ENCODE measurements around the gene IKZF1. TPM values are rescaled to one million over a fixed set of nuclear protein-coding genes. Genes with fewer than 3 reads are reported as not detected.

IKZF1 gene
- total and polyA plus RNA-seq, 2 of the 4 experiments (the other 2 are of a cell fraction) = not detected

DNA sequence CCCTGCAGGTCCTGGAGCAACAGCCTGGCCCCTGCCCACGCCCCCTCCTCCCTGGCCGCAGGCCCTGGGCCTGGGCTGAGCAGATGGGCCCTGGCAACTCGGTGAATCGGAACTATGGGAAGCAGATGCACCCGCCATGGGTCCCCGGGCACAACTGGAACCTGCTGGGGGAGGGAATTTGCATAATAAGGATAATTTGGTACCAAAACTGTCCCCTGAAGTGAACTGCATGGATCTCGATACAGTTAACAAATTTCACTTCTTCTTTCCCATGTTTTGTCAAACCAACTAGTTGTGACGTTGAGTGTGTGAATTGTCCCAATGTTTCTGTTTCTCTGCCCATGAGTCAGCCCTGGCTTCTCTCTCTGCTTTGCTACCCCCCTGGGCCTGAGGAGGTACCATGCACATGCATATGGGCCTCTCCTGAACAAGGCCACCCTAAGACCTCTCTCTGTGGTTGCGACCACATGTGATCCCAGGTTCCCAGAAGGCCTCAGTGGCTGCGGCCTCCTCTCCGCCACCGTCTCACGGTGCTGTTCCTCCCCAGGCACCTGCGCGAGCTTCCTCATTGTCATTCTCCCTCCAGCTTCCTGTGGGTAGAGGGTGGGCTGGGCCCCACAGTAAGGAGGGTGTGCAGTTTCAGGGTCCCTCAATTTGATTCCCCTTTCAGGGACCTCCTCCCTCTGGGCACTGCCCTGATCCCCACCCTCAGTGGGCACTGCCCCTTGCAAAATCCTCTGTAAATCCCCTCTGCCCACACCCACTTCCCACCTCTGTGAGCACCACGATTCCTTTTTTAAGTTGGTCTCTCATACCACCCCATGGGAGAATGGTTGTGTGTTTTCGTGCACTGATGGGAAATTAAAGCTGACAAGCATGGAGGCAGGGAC lies 105.6 kb downstream of the IKZF1 start:
- H4K5ac ChIP-seq (ENCODE audit: low read depth, low read length) = no peak overlapping the region
- ChIA-PET CTCF (interaction anchor here (0.7 kb wide), 1 partner anchor 10 kb away, joined by 3 read pairs; no protein-coding TSS in a partner anchor), POLR2A (ENCODE audit: unreplicated experiment) (no interaction called here)
- no peak for DNase-seq
- H3K56ac ChIP-seq (ENCODE audit: extremely low read depth, insufficient read depth, low read length) = no peak overlapping the region
- no peaks in the 10 kb centered on the region for H3K36me3 ChIP-seq (ENCODE audit: control insufficient read depth, insufficient read depth, low read length)
- no peaks in the 10 kb centered on the region for H3K79me1 ChIP-seq (ENCODE audit: low read depth in 1 of 2, low read length in 2 of 2)
- H3K4me2 ChIP-seq (ENCODE audit: low read depth, low read length) = no peak overlapping the region
- H4K20me1 ChIP-seq (ENCODE audit: insufficient read depth, low read length) = no peaks in the 10 kb centered on the region
- no peak overlapping the region for H2AK9ac ChIP-seq (replicated peaks; ENCODE audit: low read depth, low read length, poor library complexity)
- H4K8ac ChIP-seq (ENCODE audit: low read depth in 2 of 2, low read length in 2 of 2) = no peak overlapping the region
- BruUV-seq (replicated peaks) = no TSS peak
- intact Hi-C loops (cut with micrococcal nuclease) = no loop called here
- H3K4me3 ChIP-seq (ENCODE audit: insufficient read depth, low read depth, low read length) = no peak overlapping the region
- H3K4ac ChIP-seq (ENCODE audit: low read depth, low read length) = no peak overlapping the region
- ATAC-seq (ENCODE audit: low read depth) = no peak
- dilution Hi-C loops (cut with HindIII; ENCODE audit: low sequenced_read_pairs, unreplicated experiment) = no loop called here
- no peaks in the 10 kb centered on the region for H3K9me3 ChIP-seq (ENCODE audit: control insufficient read depth, insufficient read depth, low read length)
- no peak overlapping the region for H3K9ac ChIP-seq (ENCODE audit: low read depth, low read length)
- H2BK20ac ChIP-seq (ENCODE audit: low read depth, low read length) = no peak overlapping the region
- H2AK5ac ChIP-seq (ENCODE audit: low read depth, low read length) = no peak overlapping the region
- no peaks in the 10 kb centered on the region for H3K4me1 ChIP-seq (ENCODE audit: control insufficient read depth, insufficient read depth, low read length)
- H3K14ac ChIP-seq (replicated peaks; ENCODE audit: low read depth, low read length) = no peak overlapping the region
- no peak overlapping the region for H3K27ac ChIP-seq (ENCODE audit: insufficient read depth, low read length)
- no peaks in the 10 kb centered on the region for H3K9me1 ChIP-seq (ENCODE audit: insufficient read depth, low read length)
- peak overlapping the region; percentile 39 for H2AFZ ChIP-seq (replicated peaks; ENCODE audit: low read length, poor library complexity)
- H2BK120ac ChIP-seq (ENCODE audit: low read depth, low read length) = no peak overlapping the region
- peaks cover 3% of the 10 kb centered on the region; the same call in 1 of the 2 replicates for H3K27me3 ChIP-seq (ENCODE audit: control insufficient read depth, insufficient read depth, low read length)
- no peak overlapping the region for H4K91ac ChIP-seq (ENCODE audit: insufficient read depth, low read depth, low read length)
- no CpG with 5 or more reads among the region's 17 CpGs for WGBS, 2 experiments (ENCODE audit: extremely low coverage in 2 of 2, insufficient read length in 1 of 2)
- in situ Hi-C loops (cut with MboI; ENCODE audit: low sequenced_read_pairs) = no loop called here
- H2BK15ac ChIP-seq (ENCODE audit: low read depth, low read length) = no peak overlapping the region
- no peak overlapping the region for H2BK5ac ChIP-seq (ENCODE audit: low read depth, low read length, poor library complexity, severe bottlenecking)
- H3K23ac ChIP-seq (ENCODE audit: low read depth, low read length) = no peak overlapping the region
- H3K18ac ChIP-seq (ENCODE audit: low read depth, low read length) = no peak overlapping the region
- TF ChIP-seq POLR2A (IDR thresholded peaks at IDR 0.05; ENCODE audit: low read depth, low read length) = no peak
- TF ChIP-seq MAZ (IDR thresholded peaks at IDR 0.05; ENCODE audit: borderline replicate concordance, low read depth, low read length) = no peak
- no peak for TF ChIP-seq RCOR1 (IDR thresholded peaks at IDR 0.05; ENCODE audit: insufficient replicate concordance, low read length)
- no peak for TF ChIP-seq BHLHE40 (IDR thresholded peaks at IDR 0.05; ENCODE audit: low read depth, low read length)
- TF ChIP-seq, protein P1, sequence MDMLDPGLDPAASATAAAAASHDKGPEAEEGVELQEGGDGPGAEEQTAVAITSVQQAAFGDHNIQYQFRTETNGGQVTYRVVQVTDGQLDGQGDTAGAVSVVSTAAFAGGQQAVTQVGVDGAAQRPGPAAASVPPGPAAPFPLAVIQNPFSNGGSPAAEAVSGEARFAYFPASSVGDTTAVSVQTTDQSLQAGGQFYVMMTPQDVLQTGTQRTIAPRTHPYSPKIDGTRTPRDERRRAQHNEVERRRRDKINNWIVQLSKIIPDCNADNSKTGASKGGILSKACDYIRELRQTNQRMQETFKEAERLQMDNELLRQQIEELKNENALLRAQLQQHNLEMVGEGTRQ (IDR thresholded peaks at IDR 0.05; ENCODE audit: low read depth, low read length) = no peak
- TF ChIP-seq, protein P2, sequence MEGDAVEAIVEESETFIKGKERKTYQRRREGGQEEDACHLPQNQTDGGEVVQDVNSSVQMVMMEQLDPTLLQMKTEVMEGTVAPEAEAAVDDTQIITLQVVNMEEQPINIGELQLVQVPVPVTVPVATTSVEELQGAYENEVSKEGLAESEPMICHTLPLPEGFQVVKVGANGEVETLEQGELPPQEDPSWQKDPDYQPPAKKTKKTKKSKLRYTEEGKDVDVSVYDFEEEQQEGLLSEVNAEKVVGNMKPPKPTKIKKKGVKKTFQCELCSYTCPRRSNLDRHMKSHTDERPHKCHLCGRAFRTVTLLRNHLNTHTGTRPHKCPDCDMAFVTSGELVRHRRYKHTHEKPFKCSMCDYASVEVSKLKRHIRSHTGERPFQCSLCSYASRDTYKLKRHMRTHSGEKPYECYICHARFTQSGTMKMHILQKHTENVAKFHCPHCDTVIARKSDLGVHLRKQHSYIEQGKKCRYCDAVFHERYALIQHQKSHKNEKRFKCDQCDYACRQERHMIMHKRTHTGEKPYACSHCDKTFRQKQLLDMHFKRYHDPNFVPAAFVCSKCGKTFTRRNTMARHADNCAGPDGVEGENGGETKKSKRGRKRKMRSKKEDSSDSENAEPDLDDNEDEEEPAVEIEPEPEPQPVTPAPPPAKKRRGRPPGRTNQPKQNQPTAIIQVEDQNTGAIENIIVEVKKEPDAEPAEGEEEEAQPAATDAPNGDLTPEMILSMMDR (conservative IDR thresholded peaks at IDR 0.05; ENCODE audit: low read depth, low read length) = no peak
- TF ChIP-seq CHD1 (IDR thresholded peaks at IDR 0.05; ENCODE audit: low read depth, low read length) = no peak
- no peak for TF ChIP-seq FOS (IDR thresholded peaks at IDR 0.05; ENCODE audit: low read depth, low read length)
- TF ChIP-seq NFE2L2 (IDR thresholded peaks at IDR 0.05; ENCODE audit: low read depth, low read length) = no peak
- no peak for TF ChIP-seq RAD21 (IDR thresholded peaks at IDR 0.05; ENCODE audit: low read length)
- no peak for TF ChIP-seq RFX5 (IDR thresholded peaks at IDR 0.05; ENCODE audit: low read depth, low read length)
- no peak for TF ChIP-seq SMC3 (IDR thresholded peaks at IDR 0.05; ENCODE audit: low read depth, low read length)
- no peak for TF ChIP-seq MAFK (IDR thresholded peaks at IDR 0.05; ENCODE audit: low read depth, low read length)
- TF ChIP-seq, protein P3, sequence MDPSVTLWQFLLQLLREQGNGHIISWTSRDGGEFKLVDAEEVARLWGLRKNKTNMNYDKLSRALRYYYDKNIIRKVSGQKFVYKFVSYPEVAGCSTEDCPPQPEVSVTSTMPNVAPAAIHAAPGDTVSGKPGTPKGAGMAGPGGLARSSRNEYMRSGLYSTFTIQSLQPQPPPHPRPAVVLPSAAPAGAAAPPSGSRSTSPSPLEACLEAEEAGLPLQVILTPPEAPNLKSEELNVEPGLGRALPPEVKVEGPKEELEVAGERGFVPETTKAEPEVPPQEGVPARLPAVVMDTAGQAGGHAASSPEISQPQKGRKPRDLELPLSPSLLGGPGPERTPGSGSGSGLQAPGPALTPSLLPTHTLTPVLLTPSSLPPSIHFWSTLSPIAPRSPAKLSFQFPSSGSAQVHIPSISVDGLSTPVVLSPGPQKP (IDR thresholded peaks at IDR 0.05; ENCODE audit: borderline replicate concordance, low read depth, low read length) = no peak
- no peak for TF ChIP-seq CEBPB (IDR thresholded peaks at IDR 0.05; ENCODE audit: low read depth, low read length)
